Measurements from ENCODE around the gene TTL.
"Not testable (repeated sequence)": the region's sequence is repeated elsewhere in the genome, so short reads cannot be mapped to it uniquely, and the experiment has no call there.

The TTL gene

GRCh38 chr2:112519506-112519905 is 37.5 kb downstream of the TTL start:
- TF ChIP-seq CTCF (IDR thresholded peaks at IDR 0.05; ENCODE audit: low read depth, low read length), result no peak
- H3K9me3 ChIP-seq (ENCODE audit: severe bottlenecking), result no peaks in the 10 kb centered on the region
- H3K36me3 ChIP-seq, result peaks cover 22% of the 10 kb centered on the region
- H3K27ac ChIP-seq, result no peak overlapping the region
- no peak for DNase-seq
- no peaks in the 10 kb centered on the region for H3K27me3 ChIP-seq (ENCODE audit: insufficient read depth, low read depth, severe bottlenecking)
- no peak overlapping the region for H3K4me3 ChIP-seq (ENCODE audit: low read depth, low read length)

- DNase-seq, result no peak
- H3K9me3 ChIP-seq (ENCODE audit: severe bottlenecking), result no peaks in the 10 kb centered on the region
- H3K4me3 ChIP-seq (ENCODE audit: low read depth, low read length), result no peak overlapping the region
- H3K36me3 ChIP-seq, result peaks cover 18% of the 10 kb centered on the region
- H3K27me3 ChIP-seq (ENCODE audit: insufficient read depth, low read depth, severe bottlenecking), result no peaks in the 10 kb centered on the region
- TF ChIP-seq CTCF (IDR thresholded peaks at IDR 0.05; ENCODE audit: low read depth, low read length), result no peak
- H3K27ac ChIP-seq, result no peak overlapping the region
Observed at GRCh38 chr2:112520234-112520783, 38.4 kb downstream of the TTL start.

- Histone ChIP-seq H3K4me3 (ENCODE audit: low read depth, low read length) (no peak overlapping the region), H3K9me3 (ENCODE audit: severe bottlenecking) (no peaks in the 10 kb centered on the region), H3K36me3 (peaks cover 18% of the 10 kb centered on the region), H3K27me3 (ENCODE audit: insufficient read depth, low read depth, severe bottlenecking) (no peaks in the 10 kb centered on the region), H3K27ac (no peak overlapping the region)
- TF ChIP-seq CTCF (IDR thresholded peaks at IDR 0.05; ENCODE audit: low read depth, low read length), result no peak
- no peak for DNase-seq
Observed at GRCh38 chr2:112523291-112523777, 41.4 kb downstream of the TTL start.

GRCh38 chr2:112524276-112524675 is 42.3 kb downstream of the TTL start:
- not testable (repeated sequence) for H3K27me3 ChIP-seq (ENCODE audit: insufficient read depth, low read depth, severe bottlenecking); H3K4me3 ChIP-seq (ENCODE audit: low read depth, low read length); DNase-seq; H3K27ac ChIP-seq; H3K9me3 ChIP-seq (ENCODE audit: severe bottlenecking)
- peaks cover 25% of the 10 kb centered on the region for H3K36me3 ChIP-seq

GRCh38 chr2:112528541-112528940 is 46.6 kb downstream of the TTL start:
- Histone ChIP-seq H3K9me3 (ENCODE audit: severe bottlenecking) (no peaks in the 10 kb centered on the region), H3K4me3 (ENCODE audit: low read depth, low read length) (no peak overlapping the region), H3K36me3 (peaks cover 21% of the 10 kb centered on the region), H3K27ac (no peak overlapping the region), H3K27me3 (ENCODE audit: insufficient read depth, low read depth, severe bottlenecking) (no peaks in the 10 kb centered on the region)
- TF ChIP-seq CTCF (IDR thresholded peaks at IDR 0.05; ENCODE audit: low read depth, low read length), result no peak
- no peak for DNase-seq

- Histone ChIP-seq H3K9me3 (ENCODE audit: severe bottlenecking) (no peaks in the 10 kb centered on the region), H3K36me3 (peaks cover 21% of the 10 kb centered on the region), H3K4me3 (ENCODE audit: low read depth, low read length) (no peak overlapping the region), H3K27me3 (ENCODE audit: insufficient read depth, low read depth, severe bottlenecking) (no peaks in the 10 kb centered on the region), H3K27ac (no peak overlapping the region)
- no peak for DNase-seq
- TF ChIP-seq CTCF (IDR thresholded peaks at IDR 0.05; ENCODE audit: low read depth, low read length), result no peak
Observed at GRCh38 chr2:112529757-112530156, 47.8 kb downstream of the TTL start.

Measured in WERI-Rb-1 (cell line).